DMS153 (cell line): ENCODE results near the gene PRKAR2B.
"Not testable (repeated sequence)": the region's sequence is repeated elsewhere in the genome, so short reads cannot be mapped to it uniquely, and the experiment has no call there.

Source experiments
- DNase-seq: peaks from one replicate; lab custom pipeline; 2025; lab: John Stamatoyannopoulos, UW

Gene PRKAR2B

GRCh38 chr7:107027208-107027607 lies 17.3 kb upstream of the PRKAR2B start:
- no peak for DNase-seq

DNA sequence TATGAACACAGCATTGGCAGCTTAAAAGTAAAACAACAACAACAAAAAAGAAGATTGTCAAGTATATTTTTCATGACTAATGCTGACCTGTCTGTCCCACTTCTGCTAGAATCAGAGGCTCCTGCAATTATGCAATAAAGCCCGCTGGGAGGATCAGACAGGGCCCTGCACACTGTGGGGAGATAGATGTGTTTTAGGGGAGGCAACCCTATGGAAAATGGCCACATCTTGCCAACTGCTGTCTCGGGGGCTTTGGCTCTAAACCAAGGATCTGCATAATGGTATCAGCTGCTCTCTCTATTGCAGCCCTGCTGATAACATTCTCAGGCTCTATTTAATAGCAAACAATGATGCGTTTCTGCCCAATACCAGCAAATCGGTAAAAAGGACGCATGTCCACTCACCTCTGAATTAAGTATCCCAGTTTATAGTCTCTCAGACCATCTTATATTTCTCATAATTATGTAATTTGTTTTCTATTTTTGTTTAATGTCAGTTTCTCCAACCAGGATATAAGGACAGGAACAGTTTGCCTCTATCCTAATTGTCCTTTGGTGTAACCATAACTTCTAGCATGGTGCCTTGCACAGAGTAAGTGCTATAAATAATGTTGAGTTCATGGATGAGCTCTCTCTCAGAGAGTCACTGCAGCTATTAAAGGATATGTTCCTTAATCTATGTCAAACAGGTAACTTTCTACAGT lies 15.3 kb upstream of the PRKAR2B start:
- no peak for DNase-seq

DNA sequence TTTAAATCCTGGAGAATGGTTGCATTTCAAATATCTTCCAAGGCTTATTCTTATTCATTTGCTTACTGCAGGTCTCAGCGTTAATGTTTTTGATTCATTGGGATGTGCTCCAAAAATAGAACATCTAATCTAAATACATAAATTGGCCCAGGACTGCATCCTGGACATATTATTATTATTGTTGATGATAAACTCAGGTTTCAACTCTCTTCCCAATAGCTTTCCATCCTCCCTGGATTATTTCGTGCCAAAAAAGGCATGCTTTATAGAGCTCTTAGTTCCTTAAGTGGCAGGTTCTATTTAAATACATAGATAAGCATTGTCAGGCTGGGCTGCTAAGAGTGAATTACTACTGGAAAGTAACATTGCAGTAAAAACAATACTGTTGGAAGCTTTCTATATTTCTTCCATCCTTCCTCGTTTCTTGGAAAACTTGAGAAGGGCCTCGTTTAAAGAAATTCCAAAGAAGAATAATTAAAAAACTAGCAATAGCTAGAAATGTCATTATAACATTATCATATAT lies 14.7 kb upstream of the PRKAR2B start:
- DNase-seq = no peak

- DNase-seq = no peak
Observed at GRCh38 chr7:107032050-107032449, 12.5 kb upstream of the PRKAR2B start.

DNA sequence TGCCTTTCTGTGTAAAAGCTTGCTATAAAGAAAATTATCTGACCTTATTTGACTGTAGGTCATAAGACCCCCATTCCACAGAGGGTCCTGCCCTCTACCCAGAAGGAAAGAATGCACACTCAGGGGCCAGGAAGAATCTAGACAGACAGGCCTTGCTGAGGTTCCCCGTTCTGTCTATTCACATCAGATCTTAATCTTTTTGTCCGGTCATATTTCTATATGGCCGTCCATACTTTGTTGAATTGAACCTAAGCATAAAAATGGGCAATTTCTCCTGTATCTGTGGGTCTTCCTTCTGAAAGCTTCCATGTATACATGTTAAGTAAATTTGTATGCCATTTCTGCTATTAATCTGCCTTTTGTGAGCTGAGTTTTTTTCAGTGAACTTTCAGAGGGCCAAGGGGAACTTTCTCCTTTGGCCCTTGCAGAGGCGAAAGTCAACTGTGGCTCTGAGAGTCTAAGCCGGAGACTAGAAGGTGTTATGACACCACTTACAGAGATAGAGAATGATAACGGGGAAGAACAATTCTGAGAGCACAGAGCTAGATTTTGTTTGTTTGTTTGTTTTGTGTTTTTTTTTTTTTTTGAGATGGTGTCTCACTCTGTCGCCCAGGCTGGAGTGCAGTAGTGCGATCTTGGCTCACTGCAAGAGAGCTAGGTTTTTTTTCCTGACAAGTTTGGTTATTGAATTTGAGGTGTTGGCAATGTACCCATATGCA lies 11.6 kb upstream of the PRKAR2B start:
- no peak for DNase-seq

DNA sequence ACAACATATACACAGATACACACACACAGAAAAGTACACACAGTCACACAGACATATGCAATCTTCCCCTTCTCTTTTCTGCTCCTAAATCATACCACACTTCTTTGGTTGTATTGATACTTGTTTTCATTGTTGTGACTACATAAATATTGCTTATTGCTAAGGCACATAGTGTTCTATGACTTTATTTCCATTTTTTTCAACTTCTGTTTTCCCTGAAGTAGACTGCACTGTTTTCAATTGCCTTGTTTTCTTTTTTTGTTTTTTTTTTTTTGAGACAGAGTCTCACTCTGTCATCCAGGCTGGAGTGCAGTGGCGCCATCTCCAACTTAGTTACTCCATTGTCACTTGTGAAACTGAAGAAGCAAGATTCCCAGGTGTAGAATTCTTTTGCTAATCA lies 10.0 kb upstream of the PRKAR2B start:
- no peak for DNase-seq

GRCh38 chr7:107035446-107035845 lies 9.1 kb upstream of the PRKAR2B start:
- no peak for DNase-seq

DNA sequence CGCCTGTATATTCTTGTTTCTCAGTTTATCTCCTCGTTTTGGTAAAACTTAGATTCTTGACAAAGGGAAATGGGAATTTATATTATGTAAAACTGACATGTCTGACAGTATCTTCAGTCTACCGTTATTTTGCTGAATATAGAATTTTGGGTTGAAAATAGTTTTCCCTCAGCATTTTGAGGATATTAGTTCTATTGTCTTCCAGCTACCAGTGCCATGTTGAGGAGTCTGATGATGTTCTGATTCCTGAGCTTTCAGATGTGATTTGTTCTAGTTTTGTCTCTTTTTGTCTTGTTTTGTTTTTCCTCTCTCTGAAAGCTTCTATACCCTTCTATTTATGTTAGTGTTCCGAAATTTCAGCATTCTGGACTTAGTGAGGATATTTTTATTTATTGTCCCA lies 8.0 kb upstream of the PRKAR2B start:
- DNase-seq = no peak

DNA sequence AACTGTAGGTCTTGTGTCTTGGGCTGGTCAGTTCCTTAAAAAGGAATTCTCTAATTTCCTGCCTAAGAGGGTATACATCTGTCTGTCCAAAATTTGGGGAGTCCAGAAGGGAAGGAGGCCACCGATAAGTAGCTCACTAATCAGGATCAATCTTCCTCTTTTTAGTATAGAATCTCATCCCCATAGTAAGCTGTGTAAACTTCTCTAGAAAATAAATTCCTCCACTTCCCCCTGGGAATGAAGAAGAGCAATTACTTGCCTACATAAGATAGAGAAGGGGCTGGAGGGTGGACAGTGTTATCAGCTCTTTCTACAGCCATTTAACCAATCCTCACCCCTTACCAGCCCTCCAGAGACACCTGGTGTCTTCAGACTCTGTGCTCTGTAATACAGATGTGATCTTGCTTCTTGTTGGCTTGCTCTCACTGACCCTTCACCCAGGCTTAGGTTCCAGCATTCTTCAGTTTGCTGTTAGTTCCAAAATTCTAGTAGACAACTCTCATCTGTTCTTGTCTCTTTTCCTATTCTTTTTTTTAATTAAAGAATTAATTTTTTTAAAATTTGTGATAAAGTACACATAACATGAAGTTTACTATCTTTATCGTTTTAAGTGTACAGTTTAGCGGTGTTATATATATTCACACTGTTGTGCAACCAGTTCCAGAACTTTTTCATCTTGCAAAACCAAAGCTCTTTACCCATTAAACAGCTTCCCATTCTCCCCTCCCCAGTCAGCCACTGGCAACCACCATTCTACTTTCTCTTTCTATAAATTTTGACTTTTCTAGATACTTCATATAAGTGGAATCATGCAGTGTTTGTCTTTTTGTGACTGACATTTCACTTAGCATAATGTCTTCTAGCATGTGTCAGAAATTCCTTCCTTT lies 6.5 kb upstream of the PRKAR2B start:
- DNase-seq = no peak

- DNase-seq = no peak
Observed at GRCh38 chr7:107039199-107039900, 5.2 kb upstream of the PRKAR2B start.

GRCh38 chr7:107041097-107041496 lies 3.4 kb upstream of the PRKAR2B start:
- no peak for DNase-seq

DNA sequence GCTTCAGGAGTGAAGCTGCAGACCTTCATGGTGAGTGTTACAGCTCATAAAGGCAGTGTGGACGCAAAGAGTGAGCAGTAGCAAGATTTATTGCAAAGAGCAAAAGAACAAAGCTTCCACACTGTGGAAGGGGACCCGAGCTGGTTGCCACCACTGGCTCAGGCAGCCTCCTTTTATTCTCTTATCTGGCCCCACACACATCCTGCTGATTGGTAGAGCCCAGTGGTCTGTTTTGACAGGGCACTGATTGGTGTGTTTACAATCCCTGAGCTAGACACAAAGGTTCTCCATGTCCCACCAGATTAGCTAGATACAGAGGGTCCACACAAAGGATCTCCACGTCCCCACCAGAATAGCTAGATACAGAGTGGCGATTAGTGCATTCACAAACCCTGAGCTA lies 2.7 kb upstream of the PRKAR2B start:
- not testable (repeated sequence) for DNase-seq

DNA sequence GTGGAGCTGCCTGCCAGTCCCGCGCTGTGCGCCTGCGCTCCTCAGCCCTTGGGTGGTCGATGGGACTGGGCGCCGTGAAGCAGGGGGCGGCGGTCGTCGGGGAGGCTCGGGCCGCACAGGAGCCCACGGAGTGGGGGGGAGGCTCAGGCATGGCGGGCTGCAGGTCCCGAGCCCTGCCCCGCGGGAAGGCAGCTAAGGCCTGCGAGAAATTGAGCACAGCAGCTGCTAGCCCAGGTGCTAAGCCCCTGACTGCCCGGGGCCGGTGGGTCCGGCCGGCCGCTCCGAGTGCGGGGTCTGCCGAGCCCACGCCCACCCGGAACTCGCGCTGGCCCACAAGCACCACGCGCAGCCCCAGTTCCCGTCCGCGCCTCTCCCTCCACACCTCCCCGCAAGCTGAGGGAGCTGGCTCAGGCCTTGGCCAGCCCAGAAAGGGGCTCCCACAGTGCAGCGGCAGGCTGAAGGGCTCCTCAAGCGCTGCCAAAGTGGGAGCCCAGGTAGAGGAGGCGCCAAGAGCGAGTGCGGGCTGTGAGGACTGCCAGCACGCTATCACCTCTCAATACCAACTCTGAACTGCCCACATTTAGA lies 2.1 kb upstream of the PRKAR2B start:
- DNase-seq = not testable (repeated sequence)

GRCh38 chr7:107043491-107043890 lies 1.0 kb upstream of the PRKAR2B start:
- DNase-seq = no peak

DNA sequence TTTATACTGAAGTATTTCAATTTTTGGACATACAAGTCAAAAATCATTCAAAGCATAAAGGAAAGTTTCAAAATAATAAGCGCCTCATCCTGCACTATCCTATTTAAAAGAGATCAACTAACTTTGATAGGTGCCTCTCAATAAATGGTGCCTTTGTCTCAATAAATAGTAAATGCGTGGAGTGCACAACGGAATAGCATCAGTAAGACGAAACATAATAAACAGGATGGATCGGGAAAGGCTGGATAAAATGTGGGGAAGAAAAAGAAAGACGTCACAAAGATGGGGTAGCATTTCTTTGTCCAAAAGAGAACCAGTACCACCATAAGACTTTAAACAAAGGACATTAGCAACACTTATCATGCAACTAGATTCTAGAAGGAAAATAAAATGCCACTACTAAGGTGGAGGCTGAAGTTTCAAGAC lies 571 bp upstream of the PRKAR2B start:
- DNase-seq = no peak

- DNase-seq = no peak
Observed at GRCh38 chr7:107045195-107045960, 873 bp downstream of the PRKAR2B start.

GRCh38 chr7:107045980-107046379 lies 1.5 kb downstream of the PRKAR2B start:
- DNase-seq = peak; percentile 25

DNA sequence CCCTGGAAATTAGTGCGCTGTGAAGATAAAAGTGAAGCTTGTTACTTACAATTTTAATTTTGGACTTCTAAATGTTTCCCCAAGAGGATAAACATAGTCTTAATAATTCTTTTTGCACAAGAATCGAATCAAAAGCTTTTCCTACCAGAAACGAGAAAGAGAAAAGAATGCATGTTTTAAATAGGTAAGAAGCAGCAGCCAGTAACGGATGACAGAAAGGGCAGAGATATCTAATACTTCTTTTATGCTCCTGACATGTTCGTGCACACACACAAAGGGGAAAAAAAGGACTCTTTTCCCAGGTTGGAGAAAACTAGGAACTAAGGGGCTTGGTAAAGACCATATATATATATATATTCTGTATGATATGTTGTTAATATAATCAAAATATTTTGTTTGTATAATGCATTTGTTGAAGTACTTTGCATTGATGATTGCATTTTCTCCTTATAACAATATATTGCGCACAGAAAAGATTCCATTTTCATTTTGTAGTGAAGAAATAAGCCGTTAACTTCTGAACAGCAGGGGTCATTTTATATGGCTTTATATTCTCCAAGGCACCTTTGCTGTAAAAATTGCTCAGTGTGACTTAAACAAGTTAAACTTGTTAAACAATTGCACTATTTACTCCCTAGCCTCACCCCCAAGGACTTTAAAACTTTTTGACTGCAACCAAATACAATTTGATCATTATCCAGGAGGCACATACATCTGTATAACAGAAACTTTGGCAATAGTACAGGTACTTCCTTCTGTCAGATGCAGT lies 2.2 kb downstream of the PRKAR2B start:
- DNase-seq = no peak

DNA sequence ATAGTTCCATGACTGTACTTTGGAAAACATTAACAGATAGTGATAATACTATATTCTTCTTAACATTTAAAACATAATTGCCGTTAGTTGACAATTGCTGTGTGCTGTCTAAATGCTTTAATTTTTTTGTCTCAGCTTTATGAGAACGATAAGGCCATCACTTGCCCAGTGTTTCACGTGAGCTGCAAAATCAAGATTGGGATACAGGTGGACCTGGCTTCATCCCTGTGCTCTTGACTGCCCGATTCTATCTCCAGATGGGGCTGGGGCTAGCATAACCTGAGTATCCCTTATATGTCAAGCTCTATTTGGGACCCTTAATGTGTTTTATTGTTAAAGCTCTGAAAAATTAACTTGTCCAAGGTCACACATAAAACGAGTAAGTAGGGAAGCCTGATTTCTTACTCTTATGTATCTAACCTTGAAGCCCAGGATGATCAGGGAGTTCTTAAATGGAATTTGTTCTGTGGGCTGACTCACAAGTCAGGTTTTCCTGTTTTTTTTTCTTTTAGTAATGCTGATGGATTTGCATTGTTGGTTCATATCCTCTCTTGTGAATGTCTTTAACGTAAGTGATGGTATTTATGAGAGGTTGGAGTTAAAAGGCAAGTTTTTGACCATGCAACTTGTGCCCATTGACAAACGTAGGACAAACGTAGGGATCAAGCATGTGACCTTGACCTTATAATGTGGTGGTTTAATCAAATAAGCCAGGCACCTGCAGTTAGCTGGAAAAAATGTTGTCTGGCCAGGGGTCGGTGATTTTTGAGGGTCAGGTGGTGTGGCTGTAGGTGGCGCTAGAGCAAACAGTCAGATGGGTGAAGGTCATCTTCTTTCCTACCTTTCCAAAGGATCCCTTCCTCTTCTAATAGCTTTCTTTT lies 3.6 kb downstream of the PRKAR2B start:
- DNase-seq = no peak
